CD1c-positive myeloid dendritic cell (primary cell): ENCODE data around the gene C10orf120.

ENCODE experiments used
- DNase-seq: peaks from one replicate; pipeline ENCODE4 v3.0.0-alpha.2; 2016; ENCODE audit errors: extremely low spot score

C10orf120 gene

GRCh38 chr10:122699796-122700455 is at the start of gene C10orf120:
TSS of gene C10orf120 (minus strand) at chr10:122699846. CDS start at chr10:122699790, 56 bp downstream.
- DNase-seq = no peak

GRCh38 chr10:122748496-122748895 is 48.9 kb upstream of the C10orf120 start:
- DNase-seq = no peak

GRCh38 chr10:122746408-122746807 is 46.8 kb upstream of the C10orf120 start:
- no peak for DNase-seq

- DNase-seq = no peak
Observed at GRCh38 chr10:122744257-122744656, 44.6 kb upstream of the C10orf120 start.

GRCh38 chr10:122740640-122741039 is 41.0 kb upstream of the C10orf120 start:
- DNase-seq = no peak

- no peak for DNase-seq
Observed at GRCh38 chr10:122738031-122738430, 38.4 kb upstream of the C10orf120 start.

GRCh38 chr10:122733931-122734665 is 34.5 kb upstream of the C10orf120 start:
- DNase-seq = no peak

- no peak for DNase-seq
Observed at GRCh38 chr10:122733443-122733842, 33.8 kb upstream of the C10orf120 start.

- DNase-seq = no peak
Observed at GRCh38 chr10:122730238-122730637, 30.6 kb upstream of the C10orf120 start.

GRCh38 chr10:122729126-122729525 is 29.5 kb upstream of the C10orf120 start:
- no peak for DNase-seq

- DNase-seq = no peak
Observed at GRCh38 chr10:122727426-122727825, 27.8 kb upstream of the C10orf120 start.

- DNase-seq = no peak
Observed at GRCh38 chr10:122725768-122726167, 26.1 kb upstream of the C10orf120 start.

- DNase-seq = no peak
Observed at GRCh38 chr10:122725006-122725405, 25.4 kb upstream of the C10orf120 start.

GRCh38 chr10:122721111-122721510 is 21.5 kb upstream of the C10orf120 start:
- DNase-seq = no peak

- DNase-seq = no peak
Observed at GRCh38 chr10:122716025-122716424, 16.4 kb upstream of the C10orf120 start.

- no peak for DNase-seq
Observed at GRCh38 chr10:122715576-122715975, 15.9 kb upstream of the C10orf120 start.

GRCh38 chr10:122713091-122713885 is 13.6 kb upstream of the C10orf120 start:
- DNase-seq = no peak

- no peak for DNase-seq
Observed at GRCh38 chr10:122710576-122710975, 10.9 kb upstream of the C10orf120 start.

- no peak for DNase-seq
Observed at GRCh38 chr10:122709971-122710370, 10.3 kb upstream of the C10orf120 start.

- no peak for DNase-seq
Observed at GRCh38 chr10:122707535-122707934, 7.9 kb upstream of the C10orf120 start.

GRCh38 chr10:122706947-122707346 is 7.3 kb upstream of the C10orf120 start:
- no peak for DNase-seq

- DNase-seq = no peak
Observed at GRCh38 chr10:122706467-122706866, 6.8 kb upstream of the C10orf120 start.
